Testis (tissue), 3 donors: Measurements from ENCODE around the gene ATG9A. TPM values are rescaled to one million over a fixed set of nuclear protein-coding genes. Genes with fewer than 3 reads are reported as not detected.

ENCODE experiments used
- DNase-seq: peaks from one replicate; pipeline ENCODE4 v3.0.0-alpha.2; 2019
- H3K27ac ChIP-seq, 2 donors: fragments of 200-600 bp; sonication (generic); one replicate each; pipeline ENCODE4 v1.5.1; 2019
- H3K27me3 ChIP-seq: fragments of 200-600 bp; sonication (generic); one replicate; pipeline ENCODE4 v1.5.1; 2019
- H3K36me3 ChIP-seq: fragments of 200-600 bp; sonication (generic); one replicate; pipeline ENCODE4 v1.5.1; 2017; ENCODE audit warnings: low read depth; ENCODE audit errors: missing control alignments
- H3K4me1 ChIP-seq: fragments of 200-600 bp; sonication (generic); one replicate; pipeline ENCODE4 v1.5.1; 2019
- H3K4me3 ChIP-seq, 2 donors: fragments of 200-600 bp; sonication (generic); one replicate each; pipeline ENCODE4 v1.5.1; 2017 to 2019
- H3K9me3 ChIP-seq: fragments of 200-600 bp; sonication (generic); one replicate; pipeline ENCODE4 v1.5.1; 2017
- POLR2A ChIP-seq: fragments of 450-650 bp; IDR thresholded peaks from one replicate; pipeline ENCODE4 v1.6.1; 2017; ENCODE audit warnings: antibody characterized with exemption, mild to moderate bottlenecking, moderate library complexity
- WGBS, 2 donors: methylation state at CpG; one replicate each; pipeline ENCODE4 v1.1.5; 2018; 5-methylcytosine and 5-hydroxymethylcytosine counted together
- intact Hi-C: fragments of 100-400 bp; cut with DNase I; formaldehyde crosslinking; loops from one replicate; pipeline ENCODE4 v1.15.1; 2023; ENCODE audit warnings: low total_unique reads
- polyA plus RNA-seq: library from polyadenylated mRNA; stranded (reverse); fragments of 350-450 nt; fragmentation: Illumina TruSeq; extraction: RNeasy Lipid Tissue Mini Kit (QIAGEN cat#74804); gene quantifications from one replicate; pipeline ENCODE4 v1.2.3, GENCODE V29; 2014; ENCODE audit warnings: low read depth, low replicate concordance; ENCODE audit not compliant: insufficient read depth
- total RNA-seq, 2 donors: library from RNA; depleted of rRNA; stranded (reverse); fragments of >200 nt; gene quantifications; one replicate each; pipeline ENCODE4 v1.2.3, GENCODE V29; 2016
- TF ChIP-seq, protein P1 (sequence below), 3 experiments: fragments of 450-650 bp in 2 of 3; fragments of 200-600 bp in 1 of 3; sonication (generic) in 1 of 3; IDR thresholded peaks; one replicate each; pipeline ENCODE4 v1.5.1; 2016 to 2019; ENCODE audit warnings: antibody characterized with exemption in 3 of 3, mild to moderate bottlenecking in 2 of 3, moderate library complexity in 1 of 3

Gene ATG9A
- total and polyA plus RNA-seq, 3 donors from 2014 or later, result 115 to 207 (median 125) TPM

- intact Hi-C loops, result no loop called here
- WGBS, 2 donors, result 98% methylated on average over 8 to 10 of the region's 10 CpGs
- Histone ChIP-seq H3K27ac (no peak overlapping the region), H3K9me3 (no peaks in the 10 kb centered on the region), H3K36me3 (no peaks in the 10 kb centered on the region), H3K4me3 (no peak overlapping the region), H3K27me3 (no peaks in the 10 kb centered on the region), H3K4me1 (peaks cover 16% of the 10 kb centered on the region)
- TF ChIP-seq, protein P1, sequence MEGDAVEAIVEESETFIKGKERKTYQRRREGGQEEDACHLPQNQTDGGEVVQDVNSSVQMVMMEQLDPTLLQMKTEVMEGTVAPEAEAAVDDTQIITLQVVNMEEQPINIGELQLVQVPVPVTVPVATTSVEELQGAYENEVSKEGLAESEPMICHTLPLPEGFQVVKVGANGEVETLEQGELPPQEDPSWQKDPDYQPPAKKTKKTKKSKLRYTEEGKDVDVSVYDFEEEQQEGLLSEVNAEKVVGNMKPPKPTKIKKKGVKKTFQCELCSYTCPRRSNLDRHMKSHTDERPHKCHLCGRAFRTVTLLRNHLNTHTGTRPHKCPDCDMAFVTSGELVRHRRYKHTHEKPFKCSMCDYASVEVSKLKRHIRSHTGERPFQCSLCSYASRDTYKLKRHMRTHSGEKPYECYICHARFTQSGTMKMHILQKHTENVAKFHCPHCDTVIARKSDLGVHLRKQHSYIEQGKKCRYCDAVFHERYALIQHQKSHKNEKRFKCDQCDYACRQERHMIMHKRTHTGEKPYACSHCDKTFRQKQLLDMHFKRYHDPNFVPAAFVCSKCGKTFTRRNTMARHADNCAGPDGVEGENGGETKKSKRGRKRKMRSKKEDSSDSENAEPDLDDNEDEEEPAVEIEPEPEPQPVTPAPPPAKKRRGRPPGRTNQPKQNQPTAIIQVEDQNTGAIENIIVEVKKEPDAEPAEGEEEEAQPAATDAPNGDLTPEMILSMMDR (IDR thresholded peaks at IDR 0.05), result no peak
- TF ChIP-seq POLR2A, result no peak
- DNase-seq, result no peak
Measured at GRCh38 chr2:219213486-219214071, 15.9 kb downstream of the ATG9A start.

DNA sequence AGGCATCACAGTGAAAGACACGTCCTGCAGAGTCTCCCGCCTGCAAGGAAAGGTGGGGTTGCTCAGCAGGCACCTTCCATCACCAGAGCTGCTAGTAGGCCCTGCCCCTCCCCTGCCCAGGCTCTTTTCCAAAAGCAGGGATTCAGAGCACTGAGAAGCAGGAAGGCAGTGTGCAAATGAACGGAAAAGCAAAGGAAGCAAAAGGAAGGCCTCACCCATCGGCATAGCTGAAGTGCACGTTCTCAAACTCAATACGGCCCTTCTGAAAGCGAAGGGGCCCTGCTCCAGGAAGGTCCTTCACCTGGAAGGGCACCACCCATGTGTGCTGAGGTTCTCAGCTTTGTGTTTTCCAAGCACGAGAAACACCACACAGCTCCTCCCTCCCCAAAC is 16.4 kb downstream of the ATG9A start:
- no peaks in the 10 kb centered on the region for H3K36me3 ChIP-seq

DNA sequence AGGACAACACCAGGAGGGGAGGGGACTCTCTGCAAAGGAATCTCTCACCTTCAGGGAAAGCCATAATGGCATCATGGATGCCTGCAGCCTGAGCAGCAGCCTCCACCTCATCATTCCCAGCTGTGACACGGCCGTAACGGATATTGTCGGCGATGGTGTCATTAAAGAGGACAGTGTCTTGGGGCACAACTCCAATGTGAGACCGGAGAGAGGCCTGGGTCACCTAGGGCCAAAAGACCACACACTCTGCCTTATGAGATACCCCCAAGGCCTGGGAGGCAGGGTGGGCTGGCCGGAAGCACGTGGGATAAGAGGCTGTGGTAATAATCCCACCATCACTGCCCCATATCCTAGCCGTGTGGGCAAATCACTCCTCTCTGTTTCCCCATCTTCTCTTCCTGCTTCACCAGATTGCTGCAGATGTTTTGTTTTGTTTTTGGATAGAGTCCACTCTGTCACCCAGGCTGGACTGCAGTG is 18.5 kb downstream of the ATG9A start:
- no peaks in the 10 kb centered on the region for H3K9me3 ChIP-seq
- H3K4me1 ChIP-seq, result peaks cover 17% of the 10 kb centered on the region
- WGBS, 2 donors, result 89% methylated on average over 9 of the region's 9 CpGs
- TF ChIP-seq, protein P1 (IDR thresholded peaks at IDR 0.05), result no peak
- no peak for TF ChIP-seq POLR2A
- intact Hi-C loops, result no loop called here
- no peak overlapping the region for H3K4me3 ChIP-seq
- no peaks in the 10 kb centered on the region for H3K36me3 ChIP-seq
- no peak overlapping the region for H3K27ac ChIP-seq
- DNase-seq, result peak; percentile 8
- H3K27me3 ChIP-seq, result no peaks in the 10 kb centered on the region

More for the DNA sequence above, 16.4 kb downstream of the ATG9A start:
- no peak for DNase-seq
- Histone ChIP-seq H3K27me3 (no peaks in the 10 kb centered on the region), H3K27ac (no peak overlapping the region), H3K9me3 (no peaks in the 10 kb centered on the region), H3K4me1 (peaks cover 14% of the 10 kb centered on the region), H3K4me3 (no peak overlapping the region)
- 88 to 95% methylated on average over 6 to 8 of the region's 8 CpGs for WGBS, 2 donors
- intact Hi-C loops, result no loop called here
- no peak for TF ChIP-seq POLR2A
- TF ChIP-seq, protein P1 (IDR thresholded peaks at IDR 0.05), result no peak

DNA sequence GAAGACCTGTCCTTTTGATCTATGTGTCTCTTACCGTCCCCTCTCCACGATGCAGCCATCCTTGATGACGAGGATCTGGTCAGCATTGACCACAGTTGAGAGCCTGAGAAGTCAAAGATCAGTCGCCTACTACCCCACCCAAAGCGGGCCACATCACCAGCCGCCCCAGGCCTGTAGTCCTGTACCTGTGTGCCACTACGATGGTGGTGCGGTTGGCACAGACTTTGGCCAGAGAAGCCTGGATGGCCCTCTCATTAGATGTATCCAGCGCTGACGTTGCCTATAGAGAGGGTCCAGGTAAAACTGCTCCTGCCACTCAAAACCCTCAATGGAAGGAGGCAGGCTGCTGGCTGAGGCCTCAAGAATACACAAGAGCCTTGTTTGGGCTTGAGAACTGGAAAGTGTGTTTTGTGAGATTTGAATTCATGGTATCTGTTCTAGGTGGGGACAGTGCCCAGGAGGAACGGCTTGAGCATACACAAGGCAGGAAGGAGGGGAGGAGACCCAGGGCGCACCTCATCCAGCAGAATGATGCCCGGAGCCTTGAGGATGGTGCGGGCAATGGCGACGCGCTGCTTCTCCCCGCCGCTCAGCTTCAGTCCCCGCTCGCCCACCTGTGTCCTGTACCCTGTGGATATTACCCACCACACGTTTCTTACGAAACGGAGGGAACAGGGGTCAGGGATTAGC is 19.1 kb downstream of the ATG9A start:
- TF ChIP-seq POLR2A, result no peak
- TF ChIP-seq, protein P1 (IDR thresholded peaks at IDR 0.05), result no peak
- intact Hi-C loops, result no loop called here
- peaks cover 18% of the 10 kb centered on the region for H3K4me1 ChIP-seq
- H3K9me3 ChIP-seq, result no peaks in the 10 kb centered on the region
- 93 to 95% methylated on average over 23 to 24 of the region's 24 CpGs for WGBS, 2 donors
- peak; percentile 10 for DNase-seq
- no peaks in the 10 kb centered on the region for H3K27me3 ChIP-seq
- no peaks in the 10 kb centered on the region for H3K36me3 ChIP-seq
- no peak overlapping the region for H3K27ac ChIP-seq
- H3K4me3 ChIP-seq, result no peak overlapping the region
